ENCODE measurements around the gene RPL12.
"Not testable (repeated sequence)": the region's sequence is repeated elsewhere in the genome, so short reads cannot be mapped to it uniquely, and the experiment has no call there.

RPL12 gene

DNA sequence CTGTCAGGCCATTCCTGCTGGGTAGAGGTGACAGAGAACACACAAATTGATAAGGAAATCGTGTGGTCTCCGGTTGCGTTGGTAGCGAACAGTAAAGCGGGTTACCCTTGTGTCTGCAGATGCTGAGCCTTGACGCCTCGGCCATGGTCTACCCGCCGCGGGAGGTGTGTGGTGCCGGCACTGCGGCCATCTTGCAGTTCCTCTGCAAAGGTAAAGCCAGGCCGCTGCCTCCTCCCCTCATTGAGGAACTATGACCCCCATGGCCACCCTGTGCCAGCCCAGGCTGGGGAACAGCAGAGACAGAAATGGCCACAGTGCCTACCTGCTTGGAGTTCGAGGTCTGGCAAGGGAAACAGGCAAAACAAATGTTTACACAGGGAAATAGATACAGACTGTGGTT lies 16.4 kb upstream of the RPL12 start:
- in situ Hi-C loops (cut with HindIII; ENCODE audit: low pct_ligation_motif_present, low sequenced_read_pairs), result no loop called here
- no peak overlapping the region for H3K27ac ChIP-seq
- no peak overlapping the region for H3K4me3 ChIP-seq (ENCODE audit: low read depth, low read length)
- H3K36me3 ChIP-seq (replicated peaks), result peaks cover 19% of the 10 kb centered on the region
- H3K27me3 ChIP-seq (replicated peaks), result no peaks in the 10 kb centered on the region
- DNase-seq, result no peak
- TF ChIP-seq, protein P1, sequence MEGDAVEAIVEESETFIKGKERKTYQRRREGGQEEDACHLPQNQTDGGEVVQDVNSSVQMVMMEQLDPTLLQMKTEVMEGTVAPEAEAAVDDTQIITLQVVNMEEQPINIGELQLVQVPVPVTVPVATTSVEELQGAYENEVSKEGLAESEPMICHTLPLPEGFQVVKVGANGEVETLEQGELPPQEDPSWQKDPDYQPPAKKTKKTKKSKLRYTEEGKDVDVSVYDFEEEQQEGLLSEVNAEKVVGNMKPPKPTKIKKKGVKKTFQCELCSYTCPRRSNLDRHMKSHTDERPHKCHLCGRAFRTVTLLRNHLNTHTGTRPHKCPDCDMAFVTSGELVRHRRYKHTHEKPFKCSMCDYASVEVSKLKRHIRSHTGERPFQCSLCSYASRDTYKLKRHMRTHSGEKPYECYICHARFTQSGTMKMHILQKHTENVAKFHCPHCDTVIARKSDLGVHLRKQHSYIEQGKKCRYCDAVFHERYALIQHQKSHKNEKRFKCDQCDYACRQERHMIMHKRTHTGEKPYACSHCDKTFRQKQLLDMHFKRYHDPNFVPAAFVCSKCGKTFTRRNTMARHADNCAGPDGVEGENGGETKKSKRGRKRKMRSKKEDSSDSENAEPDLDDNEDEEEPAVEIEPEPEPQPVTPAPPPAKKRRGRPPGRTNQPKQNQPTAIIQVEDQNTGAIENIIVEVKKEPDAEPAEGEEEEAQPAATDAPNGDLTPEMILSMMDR (IDR thresholded peaks at IDR 0.05; ENCODE audit: low read depth, low read length, missing control alignments), result no peak

DNA sequence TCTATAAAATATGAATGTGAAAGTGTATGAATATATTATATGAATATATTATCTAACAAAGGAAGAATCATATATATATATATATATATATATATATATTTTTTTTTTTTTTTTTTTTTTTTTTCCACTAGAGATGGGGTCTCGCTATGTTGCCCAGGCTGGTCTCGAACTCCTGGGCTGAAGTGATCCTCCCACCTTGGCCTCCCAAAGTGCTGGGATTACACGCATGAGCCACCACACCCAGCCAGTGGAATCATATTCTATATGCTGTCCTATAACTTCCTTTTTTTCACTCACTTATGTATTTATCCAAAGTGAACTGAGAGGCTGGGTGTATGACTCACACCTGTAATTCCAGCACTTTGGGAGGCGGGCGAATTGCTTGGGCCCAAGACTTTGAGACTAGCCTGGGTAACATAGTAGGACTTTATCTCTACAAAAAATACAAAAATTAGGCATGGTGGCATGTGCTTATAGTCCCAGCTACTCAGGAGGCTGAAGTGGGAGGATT lies 15.3 kb upstream of the RPL12 start:
- in situ Hi-C loops (cut with HindIII; ENCODE audit: low pct_ligation_motif_present, low sequenced_read_pairs); H3K4me3 ChIP-seq (ENCODE audit: low read depth, low read length); H3K27ac ChIP-seq; DNase-seq; H3K27me3 ChIP-seq (replicated peaks): not testable (repeated sequence)
- peaks cover 27% of the 10 kb centered on the region for H3K36me3 ChIP-seq (replicated peaks)

DNA sequence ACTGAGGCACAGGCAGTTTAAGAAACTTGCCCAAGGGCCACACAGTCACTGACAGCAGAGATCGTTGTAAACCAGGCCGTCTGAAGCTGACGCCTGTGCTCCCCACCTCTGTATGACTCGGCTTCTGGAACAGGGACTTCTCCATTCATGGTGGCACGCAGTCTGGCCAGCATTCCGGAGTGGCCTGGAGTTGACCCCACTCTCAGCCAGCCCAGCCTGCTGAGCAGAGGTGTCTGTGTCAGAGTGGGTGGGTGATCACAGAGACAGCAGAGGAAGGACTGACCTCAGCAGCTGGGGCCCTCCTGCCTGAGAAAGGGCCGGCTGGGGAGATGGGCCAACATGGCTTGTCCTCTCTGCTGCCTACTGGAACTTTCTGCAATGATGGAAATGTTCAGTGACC lies 12.7 kb upstream of the RPL12 start:
- in situ Hi-C loops (cut with HindIII; ENCODE audit: low pct_ligation_motif_present, low sequenced_read_pairs), result no loop called here
- TF ChIP-seq, protein P1 (IDR thresholded peaks at IDR 0.05; ENCODE audit: low read depth, low read length, missing control alignments), result no peak
- Histone ChIP-seq H3K27ac (peak overlapping the region; percentile 40), H3K36me3 (replicated peaks) (peaks cover 43% of the 10 kb centered on the region), H3K4me3 (ENCODE audit: low read depth, low read length) (no peak overlapping the region), H3K27me3 (replicated peaks) (no peaks in the 10 kb centered on the region)
- peak; percentile 66 for DNase-seq

DNA sequence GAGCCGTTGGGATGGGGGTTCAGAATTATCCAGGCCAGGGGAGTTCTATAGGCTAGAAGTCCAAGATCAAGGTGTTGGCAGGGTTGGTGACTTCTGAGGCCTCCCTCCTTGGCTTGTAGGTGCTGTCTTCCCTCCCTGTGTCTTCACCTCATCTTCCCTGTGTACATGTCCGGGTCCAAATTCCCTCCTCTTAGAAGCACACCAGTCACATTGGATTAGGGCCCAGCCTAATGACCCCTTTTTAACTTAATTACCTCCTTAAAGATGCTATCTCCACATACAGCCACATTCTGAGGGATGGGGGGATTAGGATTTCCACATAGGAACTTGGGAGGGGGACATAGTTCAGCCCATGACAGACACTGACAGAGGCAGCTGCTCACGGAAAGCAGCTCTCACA lies 12.2 kb upstream of the RPL12 start:
- peaks cover 45% of the 10 kb centered on the region for H3K36me3 ChIP-seq (replicated peaks)

DNA sequence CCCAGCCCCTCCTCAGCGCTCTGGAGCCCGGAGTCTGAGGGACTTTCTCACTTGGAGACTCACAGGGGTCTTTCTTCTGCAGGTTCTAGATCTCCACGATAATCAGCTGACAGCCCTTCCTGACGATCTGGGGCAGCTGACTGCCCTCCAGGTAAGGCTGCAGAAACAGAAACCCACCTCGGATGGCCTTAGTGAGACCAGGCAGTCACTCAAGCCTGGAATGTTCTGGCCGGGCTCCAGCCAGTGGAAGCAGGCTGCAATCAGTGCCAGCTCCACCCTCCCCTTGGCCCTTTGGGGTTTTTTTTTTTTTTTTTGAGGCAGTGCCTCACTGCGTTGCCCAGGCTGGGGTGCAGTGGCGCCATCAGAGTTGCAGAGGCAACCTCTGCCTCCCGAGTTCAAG lies 7.7 kb upstream of the RPL12 start:
- H3K27ac ChIP-seq, result no peak overlapping the region
- H3K27me3 ChIP-seq (replicated peaks), result no peaks in the 10 kb centered on the region
- no peak for DNase-seq
- no peak overlapping the region for H3K4me3 ChIP-seq (ENCODE audit: low read depth, low read length)
- TF ChIP-seq, protein P1 (IDR thresholded peaks at IDR 0.05; ENCODE audit: low read depth, low read length, missing control alignments), result no peak
- in situ Hi-C loops (cut with HindIII; ENCODE audit: low pct_ligation_motif_present, low sequenced_read_pairs), result no loop called here
- peaks cover 42% of the 10 kb centered on the region for H3K36me3 ChIP-seq (replicated peaks)

More for the DNA sequence above, 12.2 kb upstream of the RPL12 start:
- Histone ChIP-seq H3K27me3 (replicated peaks) (no peaks in the 10 kb centered on the region), H3K4me3 (ENCODE audit: low read depth, low read length) (no peak overlapping the region), H3K27ac (peak overlapping the region; percentile 40)
- TF ChIP-seq, protein P1 (IDR thresholded peaks at IDR 0.05; ENCODE audit: low read depth, low read length, missing control alignments), result no peak
- in situ Hi-C loops (cut with HindIII; ENCODE audit: low pct_ligation_motif_present, low sequenced_read_pairs), result no loop called here
- no peak for DNase-seq

DNA sequence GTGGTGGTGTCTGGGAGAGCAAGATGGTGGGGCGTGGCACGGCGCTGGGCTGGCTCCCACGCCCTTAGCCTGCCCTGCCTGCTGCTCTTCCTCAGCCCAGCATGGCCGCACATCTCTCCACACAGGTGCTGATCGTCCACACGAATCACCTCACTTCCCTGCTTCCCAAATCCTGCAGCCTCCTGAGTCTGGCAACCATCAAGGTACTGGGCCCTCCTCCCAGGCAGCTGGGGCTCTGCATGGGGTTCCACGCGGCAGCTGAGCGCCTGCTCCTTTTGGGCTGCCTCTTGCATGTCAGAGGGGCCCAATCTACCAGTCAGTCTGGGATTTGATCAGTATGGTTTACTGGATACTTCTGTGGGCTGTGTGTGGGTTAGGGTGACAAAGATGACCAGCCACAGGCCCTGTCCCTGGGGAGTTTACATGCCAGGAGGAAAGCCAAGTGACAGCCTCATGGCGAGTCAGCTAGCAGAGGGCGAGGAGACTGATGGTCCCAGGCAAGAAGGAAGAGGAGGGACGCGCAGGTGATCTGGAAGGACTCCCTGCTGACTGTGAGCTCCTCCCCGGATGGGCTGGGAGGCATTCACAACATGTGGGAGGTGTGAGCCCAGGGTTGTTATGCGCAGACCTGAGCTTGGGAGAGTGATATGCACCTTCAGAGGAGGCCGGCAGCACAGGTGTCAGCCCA lies 6.1 kb upstream of the RPL12 start:
- no peak for DNase-seq
- peaks cover 38% of the 10 kb centered on the region for H3K36me3 ChIP-seq (replicated peaks)
- TF ChIP-seq, protein P1 (IDR thresholded peaks at IDR 0.05; ENCODE audit: low read depth, low read length, missing control alignments), result no peak
- H3K27ac ChIP-seq, result no peak overlapping the region
- in situ Hi-C loops (cut with HindIII; ENCODE audit: low pct_ligation_motif_present, low sequenced_read_pairs), result no loop called here
- no peaks in the 10 kb centered on the region for H3K27me3 ChIP-seq (replicated peaks)
- H3K4me3 ChIP-seq (ENCODE audit: low read depth, low read length), result no peak overlapping the region
